Heart left ventricle (tissue), 13 donors: ENCODE results near the gene ZNF215.
"Not testable (repeated sequence)": the region's sequence is repeated elsewhere in the genome, so short reads cannot be mapped to it uniquely, and the experiment has no call there.

Experiments
- POLR2A ChIP-seq, 2 donors: fragments of 450-650 bp; IDR thresholded peaks; one replicate each; pipeline ENCODE4 v1.6.1; 2017; ENCODE audit warnings: antibody characterized with exemption in 2 of 2, mild to moderate bottlenecking in 2 of 2, moderate library complexity in 2 of 2
- TF ChIP-seq, protein P1 (sequence below), 12 donors: fragments of 200-600 bp; sonication (generic) in 4 of 12; IDR thresholded peaks; one replicate each; pipeline versions ENCODE4 v1.5.0 to v1.8.0; 2018 to 2022; ENCODE audit warnings: antibody characterized with exemption in 12 of 12, mild to moderate bottlenecking in 5 of 12
- donor health status: ischemic (EF 13 %, LVEDD 7.1; RV severe dilation, severe dysfunction).
- donor health status: DM: no; HTN: yes; CAD: no.
- donor health status: DM: no; HTN: no; CAD: no.
- donor health status: ischemic (EF 25% LVEDD 6.9; RV normal size, moderate dysfunction).
- donor health status: ischemic (EF 25% LVEDD 5.7; RV mildly dilated, moderate dysfunction).
- donor health status: ischemic (EF 35%, LVEDD 5.7; RV mildly dilated, moderate dysfunction).
- donor health status: nonischemic (EF 11% LVEDD 7.7; RV severe dilation, severe dysfunction).
- donor health status: DM: yes; HTN: yes; CAD: no.
- donor health status: PGD.
- donor health status: ischemic (EF 29% LVEDD 5.4; RV normal size, mild dysfunction).
- donor health status: nonischemic (EF 23%, LVEDD 6.1; RV moderate dilation, normal function).

DNA sequence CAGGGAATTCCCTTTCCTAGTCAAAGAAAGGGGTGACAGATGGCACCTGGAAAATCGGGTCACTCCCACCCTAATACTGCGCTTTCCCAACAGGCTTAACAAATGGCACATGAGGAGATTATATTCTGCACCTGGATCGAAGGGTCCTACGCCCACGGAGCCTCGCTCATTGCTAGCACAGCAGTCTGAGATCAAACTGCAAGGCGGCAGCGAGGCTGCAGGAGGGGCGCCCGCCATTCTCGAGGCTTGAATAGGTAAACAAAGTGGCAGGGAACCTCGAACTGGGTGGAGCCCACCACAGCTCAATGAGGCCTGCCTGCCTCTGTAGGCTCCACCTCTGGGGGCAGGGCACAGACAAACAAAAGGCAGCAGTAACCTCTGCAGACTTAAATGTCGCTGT is 21.4 kb upstream of the ZNF215 start:
- TF ChIP-seq POLR2A (IDR thresholded peaks at IDR 0.05): not testable (repeated sequence)
- TF ChIP-seq, protein P1, sequence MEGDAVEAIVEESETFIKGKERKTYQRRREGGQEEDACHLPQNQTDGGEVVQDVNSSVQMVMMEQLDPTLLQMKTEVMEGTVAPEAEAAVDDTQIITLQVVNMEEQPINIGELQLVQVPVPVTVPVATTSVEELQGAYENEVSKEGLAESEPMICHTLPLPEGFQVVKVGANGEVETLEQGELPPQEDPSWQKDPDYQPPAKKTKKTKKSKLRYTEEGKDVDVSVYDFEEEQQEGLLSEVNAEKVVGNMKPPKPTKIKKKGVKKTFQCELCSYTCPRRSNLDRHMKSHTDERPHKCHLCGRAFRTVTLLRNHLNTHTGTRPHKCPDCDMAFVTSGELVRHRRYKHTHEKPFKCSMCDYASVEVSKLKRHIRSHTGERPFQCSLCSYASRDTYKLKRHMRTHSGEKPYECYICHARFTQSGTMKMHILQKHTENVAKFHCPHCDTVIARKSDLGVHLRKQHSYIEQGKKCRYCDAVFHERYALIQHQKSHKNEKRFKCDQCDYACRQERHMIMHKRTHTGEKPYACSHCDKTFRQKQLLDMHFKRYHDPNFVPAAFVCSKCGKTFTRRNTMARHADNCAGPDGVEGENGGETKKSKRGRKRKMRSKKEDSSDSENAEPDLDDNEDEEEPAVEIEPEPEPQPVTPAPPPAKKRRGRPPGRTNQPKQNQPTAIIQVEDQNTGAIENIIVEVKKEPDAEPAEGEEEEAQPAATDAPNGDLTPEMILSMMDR (IDR thresholded peaks at IDR 0.05): not testable (repeated sequence)
